ENCODE measurements around the gene MAP7.
"Not testable (repeated sequence)": the region's sequence is repeated elsewhere in the genome, so short reads cannot be mapped to it uniquely, and the experiment has no call there.

Gene MAP7

GRCh38 chr6:136591617-136592016, 41.4 kb upstream of the MAP7 start:
- Histone ChIP-seq H3K36me3 (ENCODE audit: control insufficient read depth, low read length) (no peaks in the 10 kb centered on the region), H3K27ac (ENCODE audit: low read depth, low read length) (no peak overlapping the region), H3K9me2 (replicated peaks; ENCODE audit: control insufficient read depth, low read length) (no peaks in the 10 kb centered on the region), H3K4me3 (ENCODE audit: low read length) (no peak overlapping the region), H3K27me3 (ENCODE audit: control insufficient read depth, low read length) (no peaks in the 10 kb centered on the region), H3K79me2 (ENCODE audit: control insufficient read depth, low read length) (no peaks in the 10 kb centered on the region), H3K9me3 (ENCODE audit: control insufficient read depth, insufficient read depth, low read length) (no peaks in the 10 kb centered on the region), H3K4me2 (ENCODE audit: low read length) (no peak overlapping the region), H4K20me1 (ENCODE audit: control insufficient read depth, insufficient read depth, low read depth, low read length) (no peaks in the 10 kb centered on the region), H3K4me1 (ENCODE audit: control insufficient read depth, low read length) (peaks cover 6% of the 10 kb centered on the region), H3F3A (ENCODE audit: control insufficient read depth, insufficient read depth) (no peaks in the 10 kb centered on the region)
- TF ChIP-seq EZH2phosphoT487 (IDR thresholded peaks at IDR 0.05; ENCODE audit: borderline replicate concordance, low read length) (no peak), CTCF (IDR thresholded peaks at IDR 0.05; ENCODE audit: low read depth, low read length, poor library complexity, severe bottlenecking) (no peak)

- not testable (repeated sequence) for H3K4me2 ChIP-seq (ENCODE audit: low read length); H3K4me1 ChIP-seq (ENCODE audit: control insufficient read depth, low read length); H3F3A ChIP-seq (ENCODE audit: control insufficient read depth, insufficient read depth); H3K4me3 ChIP-seq (ENCODE audit: low read length); H3K36me3 ChIP-seq (ENCODE audit: control insufficient read depth, low read length); H3K9me3 ChIP-seq (ENCODE audit: control insufficient read depth, insufficient read depth, low read length); H4K20me1 ChIP-seq (ENCODE audit: control insufficient read depth, insufficient read depth, low read depth, low read length); H3K9me2 ChIP-seq (replicated peaks; ENCODE audit: control insufficient read depth, low read length); H3K79me2 ChIP-seq (ENCODE audit: control insufficient read depth, low read length); H3K27ac ChIP-seq (ENCODE audit: low read depth, low read length); H3K27me3 ChIP-seq (ENCODE audit: control insufficient read depth, low read length)
These were observed 40.6 kb upstream of the MAP7 start for GRCh38 chr6:136590846-136591245.

GRCh38 chr6:136587527-136587926, 37.3 kb upstream of the MAP7 start:
- Histone ChIP-seq H3K27me3 (ENCODE audit: control insufficient read depth, low read length) (no peaks in the 10 kb centered on the region), H3K4me3 (ENCODE audit: low read length) (no peak overlapping the region), H3K36me3 (ENCODE audit: control insufficient read depth, low read length) (no peaks in the 10 kb centered on the region), H4K20me1 (ENCODE audit: control insufficient read depth, insufficient read depth, low read depth, low read length) (no peaks in the 10 kb centered on the region), H3K79me2 (ENCODE audit: control insufficient read depth, low read length) (no peaks in the 10 kb centered on the region), H3K9me3 (ENCODE audit: control insufficient read depth, insufficient read depth, low read length) (no peaks in the 10 kb centered on the region), H3K9me2 (replicated peaks; ENCODE audit: control insufficient read depth, low read length) (no peaks in the 10 kb centered on the region), H3K4me2 (ENCODE audit: low read length) (no peak overlapping the region), H3K27ac (ENCODE audit: low read depth, low read length) (no peak overlapping the region), H3F3A (ENCODE audit: control insufficient read depth, insufficient read depth) (no peaks in the 10 kb centered on the region), H3K4me1 (ENCODE audit: control insufficient read depth, low read length) (no peaks in the 10 kb centered on the region)
- TF ChIP-seq EZH2phosphoT487 (IDR thresholded peaks at IDR 0.05; ENCODE audit: borderline replicate concordance, low read length) (no peak), CTCF (IDR thresholded peaks at IDR 0.05; ENCODE audit: low read depth, low read length, poor library complexity, severe bottlenecking) (no peak)

GRCh38 chr6:136586295-136586694, 36.1 kb upstream of the MAP7 start:
- no peaks in the 10 kb centered on the region for H3F3A ChIP-seq (ENCODE audit: control insufficient read depth, insufficient read depth)
- no peaks in the 10 kb centered on the region for H3K36me3 ChIP-seq (ENCODE audit: control insufficient read depth, low read length)
- no peaks in the 10 kb centered on the region for H3K4me1 ChIP-seq (ENCODE audit: control insufficient read depth, low read length)
- no peaks in the 10 kb centered on the region for H3K27me3 ChIP-seq (ENCODE audit: control insufficient read depth, low read length)
- no peak overlapping the region for H3K4me3 ChIP-seq (ENCODE audit: low read length)
- H3K79me2 ChIP-seq (ENCODE audit: control insufficient read depth, low read length): no peaks in the 10 kb centered on the region
- no peaks in the 10 kb centered on the region for H3K9me3 ChIP-seq (ENCODE audit: control insufficient read depth, insufficient read depth, low read length)
- no peaks in the 10 kb centered on the region for H4K20me1 ChIP-seq (ENCODE audit: control insufficient read depth, insufficient read depth, low read depth, low read length)
- TF ChIP-seq CTCF (IDR thresholded peaks at IDR 0.05; ENCODE audit: low read depth, low read length, poor library complexity, severe bottlenecking) (no peak), EZH2phosphoT487 (IDR thresholded peaks at IDR 0.05; ENCODE audit: borderline replicate concordance, low read length) (no peak)
- H3K4me2 ChIP-seq (ENCODE audit: low read length): no peak overlapping the region
- H3K27ac ChIP-seq (ENCODE audit: low read depth, low read length): no peak overlapping the region
- H3K9me2 ChIP-seq (replicated peaks; ENCODE audit: control insufficient read depth, low read length): no peaks in the 10 kb centered on the region

GRCh38 chr6:136585523-136585922, 35.3 kb upstream of the MAP7 start:
- H3K9me3 ChIP-seq (ENCODE audit: control insufficient read depth, insufficient read depth, low read length); H3K27ac ChIP-seq (ENCODE audit: low read depth, low read length); H4K20me1 ChIP-seq (ENCODE audit: control insufficient read depth, insufficient read depth, low read depth, low read length); H3K79me2 ChIP-seq (ENCODE audit: control insufficient read depth, low read length); H3K36me3 ChIP-seq (ENCODE audit: control insufficient read depth, low read length); H3K27me3 ChIP-seq (ENCODE audit: control insufficient read depth, low read length); H3K4me2 ChIP-seq (ENCODE audit: low read length); H3K9me2 ChIP-seq (replicated peaks; ENCODE audit: control insufficient read depth, low read length); H3K4me3 ChIP-seq (ENCODE audit: low read length); H3K4me1 ChIP-seq (ENCODE audit: control insufficient read depth, low read length); H3F3A ChIP-seq (ENCODE audit: control insufficient read depth, insufficient read depth): not testable (repeated sequence)

GRCh38 chr6:136584290-136584689, 34.1 kb upstream of the MAP7 start:
- H3K9me2 ChIP-seq (replicated peaks; ENCODE audit: control insufficient read depth, low read length); H3F3A ChIP-seq (ENCODE audit: control insufficient read depth, insufficient read depth); H3K36me3 ChIP-seq (ENCODE audit: control insufficient read depth, low read length); H3K4me3 ChIP-seq (ENCODE audit: low read length); H3K79me2 ChIP-seq (ENCODE audit: control insufficient read depth, low read length); H3K27ac ChIP-seq (ENCODE audit: low read depth, low read length); H3K27me3 ChIP-seq (ENCODE audit: control insufficient read depth, low read length); H3K4me1 ChIP-seq (ENCODE audit: control insufficient read depth, low read length); H3K4me2 ChIP-seq (ENCODE audit: low read length); H4K20me1 ChIP-seq (ENCODE audit: control insufficient read depth, insufficient read depth, low read depth, low read length); H3K9me3 ChIP-seq (ENCODE audit: control insufficient read depth, insufficient read depth, low read length): not testable (repeated sequence)

All from DOHH2 (cell line).